RCC 7860 (cell line): Measurements from ENCODE around the gene PRKD2.
"Not testable (repeated sequence)": the region's sequence is repeated elsewhere in the genome, so short reads cannot be mapped to it uniquely, and the experiment has no call there.

Experiments used
- DNase-seq: peaks from one replicate; pipeline ENCODE4 v3.0.0-alpha.2; 2015; ENCODE audit warnings: low spot score
- FAIRE-seq: peaks from 2 replicates; lab custom pipeline; 2012; peaks lifted over from hg19 to GRCh38; lab: Jason Lieb, UNC

The PRKD2 gene

GRCh38 chr19:46634656-46635218 is 82.2 kb downstream of the PRKD2 start:
- no peak for DNase-seq
- no peak for FAIRE-seq

- FAIRE-seq (no peak), DNase-seq (peak; percentile 31)
Observed at GRCh38 chr19:46634045-46634655, 82.8 kb downstream of the PRKD2 start.

- DNase-seq: no peak
Observed at GRCh38 chr19:46633130-46633529, 83.8 kb downstream of the PRKD2 start.

GRCh38 chr19:46631481-46631880 is 85.4 kb downstream of the PRKD2 start:
- FAIRE-seq (no peak), DNase-seq (no peak)

More at GRCh38 chr19:46633130-46633529, 83.8 kb downstream of the PRKD2 start:
- FAIRE-seq: no peak

GRCh38 chr19:46630586-46631205 is 86.2 kb downstream of the PRKD2 start:
- FAIRE-seq: no peak

GRCh38 chr19:46629546-46630025 is 87.3 kb downstream of the PRKD2 start:
- no peak for FAIRE-seq

More at GRCh38 chr19:46630586-46631205, 86.2 kb downstream of the PRKD2 start:
- DNase-seq: no peak

GRCh38 chr19:46628970-46629369 is 87.9 kb downstream of the PRKD2 start:
- not testable (repeated sequence) for FAIRE-seq, DNase-seq

More at GRCh38 chr19:46629546-46630025, 87.3 kb downstream of the PRKD2 start:
- no peak for DNase-seq

GRCh38 chr19:46626446-46626845 is 90.5 kb downstream of the PRKD2 start:
- DNase-seq: no peak
- no peak for FAIRE-seq

- FAIRE-seq: no peak
Observed at GRCh38 chr19:46625731-46626130, 91.2 kb downstream of the PRKD2 start.

GRCh38 chr19:46624958-46625661 is 91.8 kb downstream of the PRKD2 start, which contains the start of gene PTGIR:
Gene PTGIR (minus strand): TSS chr19:46625089. CDS start chr19:46624225, 864 bp downstream.
- no peak for FAIRE-seq
- DNase-seq: no peak

More at GRCh38 chr19:46625731-46626130, 91.2 kb downstream of the PRKD2 start:
- no peak for DNase-seq
